NCI-H2029 treated with DMSO at 0.1 percent for 48 hours (cell line): Measurements from ENCODE around the gene CHD9NB.

Experiments
- DNase-seq: peaks from one replicate; lab custom pipeline; 2025; lab: John Stamatoyannopoulos, UW

Gene CHD9NB

GRCh38 chr16:53052519-53053501, at the start of gene CHD9NB:
TSS of gene CHD9NB (minus strand) at chr16:53052897. CDS start at chr16:53044158, 8,739 bp downstream.
- no peak for DNase-seq

GRCh38 chr16:53100889-53101288, 48.2 kb upstream of the CHD9NB start:
- DNase-seq, result no peak

- no peak for DNase-seq
Measured at GRCh38 chr16:53100131-53100748, 47.5 kb upstream of the CHD9NB start.

GRCh38 chr16:53099318-53100130, 46.8 kb upstream of the CHD9NB start:
- peak; percentile 85 for DNase-seq

- DNase-seq, result no peak
Measured at GRCh38 chr16:53098526-53099317, 46.0 kb upstream of the CHD9NB start.

GRCh38 chr16:53097190-53097589, 44.5 kb upstream of the CHD9NB start:
- DNase-seq, result no peak

GRCh38 chr16:53094013-53094630, 41.4 kb upstream of the CHD9NB start:
- peak; percentile 26 for DNase-seq

GRCh38 chr16:53093162-53093744, 40.6 kb upstream of the CHD9NB start:
- no peak for DNase-seq

- no peak for DNase-seq
Measured at GRCh38 chr16:53092284-53092683, 39.6 kb upstream of the CHD9NB start.

GRCh38 chr16:53091466-53092211, 38.9 kb upstream of the CHD9NB start:
- DNase-seq, result peak; percentile 23

- DNase-seq, result no peak
Measured at GRCh38 chr16:53090591-53091411, 38.1 kb upstream of the CHD9NB start.

- DNase-seq, result no peak
Measured at GRCh38 chr16:53090286-53090590, 37.5 kb upstream of the CHD9NB start.

- no peak for DNase-seq
Measured at GRCh38 chr16:53089434-53090285, 37.0 kb upstream of the CHD9NB start.

- DNase-seq, result no peak
Measured at GRCh38 chr16:53087101-53087500, 34.4 kb upstream of the CHD9NB start.

- DNase-seq, result no peak
Measured at GRCh38 chr16:53085931-53086421, 33.3 kb upstream of the CHD9NB start.

- no peak for DNase-seq
Measured at GRCh38 chr16:53085369-53085843, 32.7 kb upstream of the CHD9NB start.

GRCh38 chr16:53084746-53085334, 32.1 kb upstream of the CHD9NB start:
- DNase-seq, result no peak

- no peak for DNase-seq
Measured at GRCh38 chr16:53084141-53084541, 31.4 kb upstream of the CHD9NB start.
